HEK293 (cell line): Measurements from ENCODE around the gene CPNE2.

Experiments
- CTCF ChIA-PET: fragments of 350-600 bp; formaldehyde crosslinking; extraction: SDS; loops from one replicate; lab custom pipeline; 2021; ENCODE audit warnings: antibody characterized with exemption; lab: Yijun Ruan, JAX
- POLR2A ChIA-PET: fragments of 300-600 bp; formaldehyde crosslinking; extraction: SDS; loops from one replicate; lab custom pipeline; 2020; ENCODE audit warnings: antibody characterized with exemption, inconsistent platforms; lab: Yijun Ruan, JAX
- H3K27ac ChIP-seq: fragments of 200-500 bp; sonication (Bioruptor generic); 2 replicates; pipeline ENCODE4 v1.5.1; 2014; ENCODE audit warnings: low read depth, low read length, control low read depth, inconsistent platforms; ENCODE audit errors: extremely low read depth
- H3K36me3 ChIP-seq, 2 experiments: fragments of 200-500 bp in 1 of 2; sonication (Bioruptor generic) in 1 of 2; 1 replicate in 1 of 2; 2 replicates in 1 of 2; pipeline ENCODE4 v1.5.1; 2014 to 2017; ENCODE audit warnings: inconsistent platforms in 2 of 2, low read length in 2 of 2; ENCODE audit not compliant: control insufficient read depth in 2 of 2, insufficient read depth in 1 of 2
- H3K4me1 ChIP-seq: fragments of 200-500 bp; sonication (Bioruptor generic); 2 replicates; pipeline ENCODE4 v1.5.1; 2014; ENCODE audit warnings: mild to moderate bottlenecking, low read length, inconsistent platforms; ENCODE audit not compliant: control insufficient read depth, insufficient read depth
- H3K4me3 ChIP-seq: 2 replicates; pipeline ENCODE4 v1.5.1; 2011; ENCODE audit warnings: low read depth, mild to moderate bottlenecking, control low read depth, low read length, moderate library complexity
- H3K9me3 ChIP-seq: fragments of 200-500 bp; sonication (Bioruptor generic); 2 replicates; pipeline ENCODE4 v1.5.1; 2014; ENCODE audit warnings: low read depth, low read length, inconsistent platforms; ENCODE audit not compliant: control insufficient read depth, insufficient read depth
- KLF1 ChIP-seq: fragments of 450-650 bp; formaldehyde crosslinking; IDR thresholded peaks from 2 replicates; pipeline ENCODE4 v1.5.1; 2016; ENCODE audit warnings: missing biosample characterization, missing genetic modification characterization
- KLF10 ChIP-seq: fragments of 450-650 bp; IDR thresholded peaks from 2 replicates; pipeline ENCODE4 v1.5.1; 2018; ENCODE audit warnings: missing biosample characterization, mild to moderate bottlenecking, missing genetic modification characterization
- KLF8 ChIP-seq: fragments of 450-650 bp; formaldehyde crosslinking; IDR thresholded peaks from 2 replicates; pipeline ENCODE4 v1.5.1; 2016; ENCODE audit warnings: missing biosample characterization, missing genetic modification characterization
- KLF9 ChIP-seq: fragments of 450-650 bp; formaldehyde crosslinking; IDR thresholded peaks from 2 replicates; pipeline ENCODE4 v1.5.1; 2016; ENCODE audit warnings: missing biosample characterization, missing genetic modification characterization, low read depth
- MYNN ChIP-seq: fragments of 450-650 bp; formaldehyde crosslinking; IDR thresholded peaks from 2 replicates; pipeline ENCODE4 v1.5.1; 2016; ENCODE audit warnings: missing biosample characterization, missing genetic modification characterization, borderline replicate concordance
- PATZ1 ChIP-seq: fragments of 450-650 bp; formaldehyde crosslinking; IDR thresholded peaks from 2 replicates; pipeline ENCODE4 v1.5.1; 2016; ENCODE audit warnings: missing biosample characterization, missing genetic modification characterization
- SP2 ChIP-seq: fragments of 450-650 bp; formaldehyde crosslinking; IDR thresholded peaks from 2 replicates; pipeline ENCODE4 v1.5.1; 2016; ENCODE audit warnings: missing biosample characterization, missing genetic modification characterization
- SP3 ChIP-seq: fragments of 450-650 bp; formaldehyde crosslinking; IDR thresholded peaks from 2 replicates; pipeline ENCODE4 v1.5.1; 2016; ENCODE audit warnings: missing biosample characterization, missing genetic modification characterization
- TSHZ1 ChIP-seq: fragments of 450-650 bp; formaldehyde crosslinking; IDR thresholded peaks from 2 replicates; pipeline ENCODE4 v1.5.1; 2016; ENCODE audit warnings: missing biosample characterization, missing genetic modification characterization, borderline replicate concordance
- YY2 ChIP-seq: fragments of 450-650 bp; formaldehyde crosslinking; IDR thresholded peaks from 2 replicates; pipeline ENCODE4 v1.5.1; 2016; ENCODE audit warnings: missing biosample characterization, missing genetic modification characterization
- ZBTB48 ChIP-seq: fragments of 450-650 bp; formaldehyde crosslinking; IDR thresholded peaks from 2 replicates; pipeline ENCODE4 v1.5.1; 2016; ENCODE audit warnings: missing biosample characterization, missing genetic modification characterization
- ZBTB7A ChIP-seq: fragments of 450-650 bp; formaldehyde crosslinking; IDR thresholded peaks from 2 replicates; pipeline ENCODE4 v1.5.1; 2016; ENCODE audit warnings: low read depth, missing biosample characterization, missing genetic modification characterization
- ZEB2 ChIP-seq: fragments of 450-650 bp; formaldehyde crosslinking; IDR thresholded peaks from 2 replicates; pipeline ENCODE4 v1.5.1; 2016; ENCODE audit warnings: missing biosample characterization, missing genetic modification characterization
- ZNF121 ChIP-seq: fragments of 450-650 bp; formaldehyde crosslinking; IDR thresholded peaks from 2 replicates; pipeline ENCODE4 v1.5.1; 2016; ENCODE audit warnings: missing biosample characterization, missing genetic modification characterization
- ZNF169 ChIP-seq: fragments of 450-650 bp; formaldehyde crosslinking; IDR thresholded peaks from 2 replicates; pipeline ENCODE4 v1.5.1; 2016; ENCODE audit warnings: missing biosample characterization, missing genetic modification characterization
- ZNF211 ChIP-seq: fragments of 450-650 bp; formaldehyde crosslinking; IDR thresholded peaks from 2 replicates; pipeline ENCODE4 v1.5.1; 2016; ENCODE audit warnings: low read depth, missing biosample characterization, missing genetic modification characterization
- ZNF24 ChIP-seq: fragments of 450-650 bp; formaldehyde crosslinking; IDR thresholded peaks from 2 replicates; pipeline ENCODE4 v1.5.1; 2016; ENCODE audit warnings: missing biosample characterization, missing genetic modification characterization
- ZNF274 ChIP-seq, 2 experiments: fragments of 200-500 bp in 1 of 2; fragments of 450-650 bp in 1 of 2; sonication (Bioruptor generic) in 1 of 2; formaldehyde crosslinking in 1 of 2; IDR thresholded peaks; 2 replicates each; pipeline versions ENCODE4 v1.5.1 to v1.6.1; 2014 to 2016; ENCODE audit warnings: borderline replicate concordance in 1 of 2, inconsistent platforms in 1 of 2, low read length in 1 of 2, missing biosample characterization in 1 of 2, missing genetic modification characterization in 1 of 2
- ZNF404 ChIP-seq: fragments of 450-650 bp; formaldehyde crosslinking; IDR thresholded peaks from 2 replicates; pipeline ENCODE4 v1.5.1; 2017; ENCODE audit warnings: missing biosample characterization, missing genetic modification characterization
- ZNF645 ChIP-seq: fragments of 450-650 bp; formaldehyde crosslinking; IDR thresholded peaks from 2 replicates; pipeline ENCODE4; 2016; ENCODE audit warnings: missing biosample characterization, missing genetic modification characterization
- ZNF701 ChIP-seq: fragments of 450-650 bp; formaldehyde crosslinking; IDR thresholded peaks from 2 replicates; pipeline ENCODE4 v1.5.1; 2016; ENCODE audit warnings: missing biosample characterization, missing genetic modification characterization
- ZNF704 ChIP-seq: fragments of 450-650 bp; formaldehyde crosslinking; IDR thresholded peaks from 2 replicates; pipeline ENCODE4 v1.5.1; 2016; ENCODE audit warnings: missing biosample characterization, missing genetic modification characterization
- ZNF747 ChIP-seq: fragments of 450-650 bp; formaldehyde crosslinking; IDR thresholded peaks from 2 replicates; pipeline ENCODE4 v1.5.1; 2016; ENCODE audit warnings: missing biosample characterization, missing genetic modification characterization
- TF ChIP-seq, protein P1 (sequence below): fragments of 450-650 bp; formaldehyde crosslinking; IDR thresholded peaks from 2 replicates; pipeline ENCODE4 v1.5.1; 2017; ENCODE audit warnings: missing biosample characterization, missing genetic modification characterization
- TF ChIP-seq, protein P2 (sequence below): fragments of 450-650 bp; formaldehyde crosslinking; IDR thresholded peaks from 2 replicates; pipeline ENCODE4 v1.5.1; 2016; ENCODE audit warnings: missing biosample characterization, missing genetic modification characterization, low read depth

CPNE2 gene

DNA sequence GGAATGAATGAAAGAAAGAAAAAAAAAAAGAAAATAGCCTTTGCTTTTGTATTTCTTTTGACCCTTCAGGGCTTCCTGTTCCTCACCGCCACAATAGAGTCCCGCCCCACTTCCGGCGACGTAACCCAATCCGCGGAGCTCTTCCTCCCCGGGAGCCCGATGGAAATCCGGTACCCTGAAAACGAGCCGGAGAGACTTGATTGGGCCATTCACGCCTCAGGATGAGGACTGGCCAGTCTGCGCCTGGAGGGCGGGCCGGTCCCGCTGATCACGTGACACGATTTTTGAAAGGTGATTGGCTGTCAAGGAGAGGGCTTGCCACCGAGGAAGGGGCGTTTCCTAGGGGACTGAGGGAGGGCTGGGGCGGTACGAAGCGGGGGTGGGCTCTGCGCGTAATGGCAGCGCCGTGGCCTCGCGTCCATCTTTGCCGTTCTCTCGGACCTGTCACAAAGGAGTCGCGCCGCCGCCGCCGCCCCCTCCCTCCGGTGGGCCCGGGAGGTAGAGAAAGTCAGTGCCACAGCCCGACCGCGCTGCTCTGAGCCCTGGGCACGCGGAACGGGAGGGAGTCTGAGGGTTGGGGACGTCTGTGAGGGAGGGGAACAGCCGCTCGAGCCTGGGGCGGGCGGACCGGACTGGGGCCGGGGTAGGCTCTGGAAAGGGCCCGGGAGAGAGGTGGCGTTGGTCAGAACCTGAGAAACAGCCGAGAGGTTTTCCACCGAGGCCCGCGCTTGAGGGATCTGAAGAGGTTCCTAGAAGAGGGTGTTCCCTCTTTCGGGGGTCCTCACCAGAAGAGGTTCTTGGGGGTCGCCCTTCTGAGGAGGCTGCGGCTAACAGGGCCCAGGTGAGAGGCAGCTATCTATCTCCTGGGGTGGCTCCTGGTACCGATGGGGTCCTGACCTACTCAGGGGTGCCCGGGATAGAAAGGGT, 93.8 kb downstream of the CPNE2 start, which contains the start of the genes PSME3IP1 and RSPRY1:
Gene PSME3IP1 (minus strand): TSS at position 95 of the 927 bp plus-strand sequence. CDS start 12,185 bp downstream, outside the sequence.
Gene RSPRY1 (plus strand): TSS at position 385 of the 927 bp plus-strand sequence. CDS start 18,330 bp downstream, outside the sequence.
- Histone ChIP-seq H3K4me3 (peak within 1 kb of the TSS; percentile 89), H3K4me1 (peaks cover 10% of the 10 kb centered on the region), H3K27ac (peak within 1 kb of the TSS; percentile 77), H3K9me3 (no peaks in the 10 kb centered on the region), H3K36me3 (no peaks in the 10 kb centered on the region; a peak in 1 of 3 replicates)
- POLR2A ChIA-PET, result interaction anchor here (0.6 to 1.9 kb wide), 14 partner anchors 11 to 450 kb away, joined by 3 to 8 read pairs (median 4); partner anchors contain the start of genes ARL2BP, CIAPIN1, COQ9 and POLR2C
- CTCF ChIA-PET, result interaction anchor here (0.6 to 1.8 kb wide), 5 partner anchors 71 to 940 kb away, joined by 3 to 6 read pairs (median 4); partner anchors contain the start of gene CPNE2
- TF ChIP-seq ZBTB48 (tag by site-specific recombination) (no peak), ZNF274 (IDR thresholded peaks at IDR 0.05; ENCODE audit: low read length) (no peak), ZNF274 (tag by site-specific recombination; IDR thresholded peaks at IDR 0.05; ENCODE audit: borderline replicate concordance) (no peak), PATZ1 (tag by site-specific recombination) (peak; percentile 96), ZNF701 (tag by site-specific recombination) (no peak), ZNF645 (tag by site-specific recombination) (no peak), TSHZ1 (tag by site-specific recombination) (no peak), ZNF747 (tag by site-specific recombination) (no peak), ZNF121 (tag by site-specific recombination) (0 out of 2 replicates have a peak, but pooled peaks have one; percentile 32), ZEB2 (tag by site-specific recombination) (peak; percentile 47), KLF1 (tag by site-specific recombination) (peak; percentile 70), ZNF211 (no peak), SP3 (peak; percentile 97), YY2 (peak; percentile 97), KLF10 (tag by site-specific recombination) (peak; percentile 84), ZNF404 (no peak), KLF8 (tag by site-specific recombination) (peak; percentile 71), ZBTB7A (tag by site-specific recombination) (peak; percentile 83; the same call in 1 of the 2 replicates), SP2 (tag by site-specific recombination) (peak; percentile 99), MYNN (tag by site-specific recombination) (no peak), KLF9 (tag by site-specific recombination) (peak; percentile 84), ZNF704 (tag by site-specific recombination) (no peak), ZNF24 (tag by site-specific recombination) (0 out of 2 replicates have a peak, but pooled peaks have one; percentile 60), ZNF169 (tag by site-specific recombination) (no peak)
- TF ChIP-seq, protein P1, sequence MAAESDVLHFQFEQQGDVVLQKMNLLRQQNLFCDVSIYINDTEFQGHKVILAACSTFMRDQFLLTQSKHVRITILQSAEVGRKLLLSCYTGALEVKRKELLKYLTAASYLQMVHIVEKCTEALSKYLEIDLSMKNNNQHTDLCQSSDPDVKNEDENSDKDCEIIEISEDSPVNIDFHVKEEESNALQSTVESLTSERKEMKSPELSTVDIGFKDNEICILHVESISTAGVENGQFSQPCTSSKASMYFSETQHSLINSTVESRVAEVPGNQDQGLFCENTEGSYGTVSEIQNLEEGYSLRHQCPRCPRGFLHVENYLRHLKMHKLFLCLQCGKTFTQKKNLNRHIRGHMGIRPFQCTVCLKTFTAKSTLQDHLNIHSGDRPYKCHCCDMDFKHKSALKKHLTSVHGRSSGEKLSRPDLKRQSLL, result no peak
- TF ChIP-seq, protein P2, sequence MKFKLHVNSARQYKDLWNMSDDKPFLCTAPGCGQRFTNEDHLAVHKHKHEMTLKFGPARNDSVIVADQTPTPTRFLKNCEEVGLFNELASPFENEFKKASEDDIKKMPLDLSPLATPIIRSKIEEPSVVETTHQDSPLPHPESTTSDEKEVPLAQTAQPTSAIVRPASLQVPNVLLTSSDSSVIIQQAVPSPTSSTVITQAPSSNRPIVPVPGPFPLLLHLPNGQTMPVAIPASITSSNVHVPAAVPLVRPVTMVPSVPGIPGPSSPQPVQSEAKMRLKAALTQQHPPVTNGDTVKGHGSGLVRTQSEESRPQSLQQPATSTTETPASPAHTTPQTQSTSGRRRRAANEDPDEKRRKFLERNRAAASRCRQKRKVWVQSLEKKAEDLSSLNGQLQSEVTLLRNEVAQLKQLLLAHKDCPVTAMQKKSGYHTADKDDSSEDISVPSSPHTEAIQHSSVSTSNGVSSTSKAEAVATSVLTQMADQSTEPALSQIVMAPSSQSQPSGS (tag by site-specific recombination), result no peak
